Hematopoietic multipotent progenitor cell treated with erythropoietin and hydrocortisone succinate and interleukin-3 and kit ligand, for 6 days (in vitro differentiated cells): Measurements from ENCODE around the gene ZNF385D.

ENCODE experiments used
- DNase-seq: peaks from one replicate; pipeline ENCODE4 v3.0.0-alpha.2; 2015

ZNF385D gene

GRCh38 chr3:21668012-21668411, 83.0 kb downstream of the ZNF385D start:
- DNase-seq, result no peak

- no peak for DNase-seq
These were observed 85.4 kb downstream of the ZNF385D start for GRCh38 chr3:21665444-21666100.

- no peak for DNase-seq
These were observed 86.0 kb downstream of the ZNF385D start for GRCh38 chr3:21664996-21665395.

GRCh38 chr3:21662403-21662802, 88.6 kb downstream of the ZNF385D start:
- DNase-seq, result no peak

- no peak for DNase-seq
These were observed 96.3 kb downstream of the ZNF385D start for GRCh38 chr3:21654662-21655061.

- DNase-seq, result no peak
These were observed 96.8 kb downstream of the ZNF385D start for GRCh38 chr3:21654241-21654640.

GRCh38 chr3:21649519-21649918, 101.5 kb downstream of the ZNF385D start:
- DNase-seq, result no peak

GRCh38 chr3:21647961-21648360, 103.0 kb downstream of the ZNF385D start:
- no peak for DNase-seq

- no peak for DNase-seq
These were observed 105.7 kb downstream of the ZNF385D start for GRCh38 chr3:21645121-21645897.

GRCh38 chr3:21644268-21644667, 106.7 kb downstream of the ZNF385D start:
- no peak for DNase-seq

- no peak for DNase-seq
These were observed 107.3 kb downstream of the ZNF385D start for GRCh38 chr3:21643752-21644151.

GRCh38 chr3:21642433-21642832, 108.6 kb downstream of the ZNF385D start:
- DNase-seq, result no peak

- no peak for DNase-seq
These were observed 109.1 kb downstream of the ZNF385D start for GRCh38 chr3:21641959-21642358.

GRCh38 chr3:21638488-21638887, 112.5 kb downstream of the ZNF385D start:
- DNase-seq, result no peak

- DNase-seq, result no peak
These were observed 116.9 kb downstream of the ZNF385D start for GRCh38 chr3:21634112-21634511.

GRCh38 chr3:21624524-21624923, 126.5 kb downstream of the ZNF385D start:
- DNase-seq, result no peak

- peak; percentile 4 for DNase-seq
These were observed 129.8 kb downstream of the ZNF385D start for GRCh38 chr3:21621181-21621651.

GRCh38 chr3:21620511-21621155, 130.4 kb downstream of the ZNF385D start:
- DNase-seq, result no peak

- DNase-seq, result no peak
These were observed 132.3 kb downstream of the ZNF385D start for GRCh38 chr3:21618695-21619094.

- no peak for DNase-seq
These were observed 137.5 kb downstream of the ZNF385D start for GRCh38 chr3:21613372-21614070.

GRCh38 chr3:21601178-21601577, 149.8 kb downstream of the ZNF385D start:
- DNase-seq, result no peak

- DNase-seq, result no peak
These were observed 151.1 kb downstream of the ZNF385D start for GRCh38 chr3:21599890-21600289.

GRCh38 chr3:21592828-21593227, 158.2 kb downstream of the ZNF385D start:
- no peak for DNase-seq
